IgD-negative memory B cell (primary cell): ENCODE data around the gene CGNL1. TPM values are rescaled to one million over a fixed set of nuclear protein-coding genes. Genes with fewer than 3 reads are reported as not detected.

ENCODE experiments used
- H3K27ac Mint-ChIP-seq, 3 donors: one replicate each; pipeline ENCODE4 v1.8.0; 2020 to 2022; ENCODE audit warnings: mild to moderate bottlenecking in 3 of 3, mixed read lengths in 3 of 3, moderate library complexity in 1 of 3
- H3K27me3 Mint-ChIP-seq: one replicate; pipeline ENCODE4 v1.8.0; 2021; ENCODE audit warnings: mixed read lengths
- H3K36me3 Mint-ChIP-seq: one replicate; pipeline ENCODE4 v1.8.0; 2020; ENCODE audit warnings: mild to moderate bottlenecking, mixed read lengths
- H3K4me1 Mint-ChIP-seq, 3 donors: one replicate each; pipeline ENCODE4 v1.8.0; 2020 to 2022; ENCODE audit warnings: mixed read lengths in 3 of 3, mild to moderate bottlenecking in 1 of 3
- H3K4me3 Mint-ChIP-seq, 4 donors: one replicate each; pipeline ENCODE4 v1.8.0; 2020 to 2022; ENCODE audit warnings: mild to moderate bottlenecking in 4 of 4, mixed read lengths in 4 of 4, moderate library complexity in 3 of 4
- H3K9me3 Mint-ChIP-seq, 3 donors: one replicate each; pipeline ENCODE4 v1.8.0; 2020 to 2021; ENCODE audit warnings: mixed read lengths in 3 of 3, mild to moderate bottlenecking in 1 of 3
- polyA plus RNA-seq: library from polyadenylated mRNA; unstranded; fragments of 300-500 nt; fragmentation: Illumina TruSeq; gene quantifications from one replicate; pipeline ENCODE4 v1.2.3, GENCODE V29; 2021

CGNL1 gene
- polyA plus RNA-seq, 1 donor from 2014 or later = 0.16 TPM

DNA sequence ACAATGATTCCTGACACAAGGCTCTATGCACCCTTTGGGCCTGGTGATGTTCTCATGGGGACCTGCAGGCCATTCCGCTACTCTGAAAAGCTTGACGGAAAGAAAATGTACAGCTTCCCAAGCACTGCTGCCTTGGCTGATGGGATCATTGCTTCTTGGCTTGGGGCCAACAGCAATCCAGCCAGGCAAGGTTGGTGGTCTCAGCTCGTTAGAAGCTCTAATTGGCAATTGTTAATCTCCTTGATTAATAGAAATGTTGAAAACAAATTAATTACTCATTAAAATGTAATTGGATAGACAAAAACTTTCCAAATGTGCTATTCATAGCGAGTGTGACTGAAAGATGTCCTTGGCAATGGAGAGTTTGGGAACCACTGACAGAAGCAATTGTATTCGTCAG, 199.1 kb downstream of the CGNL1 start:
- H3K4me1 Mint-ChIP-seq = no peaks in the 10 kb centered on the region
- peaks cover 18% of the 10 kb centered on the region for H3K27me3 Mint-ChIP-seq
- no peak overlapping the region for H3K4me3 Mint-ChIP-seq
- H3K27ac Mint-ChIP-seq = no peak overlapping the region
- H3K9me3 Mint-ChIP-seq = peaks cover 0 to 2% (median 0%) of the 10 kb centered on the region in 3 donors
- H3K36me3 Mint-ChIP-seq = no peaks in the 10 kb centered on the region

- Mint-ChIP-seq H3K27ac (no peak overlapping the region), H3K36me3 (peaks cover 3% of the 10 kb centered on the region), H3K4me1 (no peaks in the 10 kb centered on the region), H3K27me3 (peaks cover 18% of the 10 kb centered on the region), H3K4me3 (no peak overlapping the region), H3K9me3 (peaks cover 1 to 6% (median 5%) of the 10 kb centered on the region in 3 donors)
Observed at GRCh38 chr15:57578288-57578900, 202.1 kb downstream of the CGNL1 start.

GRCh38 chr15:57580428-57580827, 204.1 kb downstream of the CGNL1 start:
- Mint-ChIP-seq H3K36me3 (peaks cover 6% of the 10 kb centered on the region), H3K4me3 (no peak overlapping the region), H3K4me1 (no peaks in the 10 kb centered on the region), H3K27ac (peak overlapping the region in 1 of 3 donors; percentile 69), H3K9me3 (peaks cover 3 to 12% (median 5%) of the 10 kb centered on the region in 3 donors), H3K27me3 (peaks cover 18% of the 10 kb centered on the region)

DNA sequence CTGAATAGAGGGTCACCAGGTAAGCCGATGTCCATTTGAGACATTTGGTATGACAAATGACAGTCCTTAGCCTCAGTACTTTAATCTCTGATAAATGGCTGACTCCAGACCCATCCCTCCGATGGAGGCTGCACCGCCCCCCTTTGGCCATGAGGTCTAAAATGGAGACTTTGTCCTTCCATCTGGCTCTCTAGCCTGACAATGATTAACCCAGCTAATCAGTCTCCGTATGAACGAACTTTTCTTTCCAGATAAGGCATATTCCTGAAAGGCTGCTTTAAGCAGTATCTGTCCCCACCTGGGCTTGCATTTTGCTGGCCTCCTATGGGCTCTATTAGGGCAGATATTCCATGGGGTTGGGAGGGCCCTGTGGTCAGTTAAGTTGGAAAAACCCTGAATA, 204.6 kb downstream of the CGNL1 start:
- H3K4me1 Mint-ChIP-seq = no peaks in the 10 kb centered on the region
- H3K9me3 Mint-ChIP-seq = peaks cover 3 to 12% (median 5%) of the 10 kb centered on the region in 3 donors
- H3K27ac Mint-ChIP-seq = peak overlapping the region in 1 of 3 donors; percentile 69
- peaks cover 6% of the 10 kb centered on the region for H3K36me3 Mint-ChIP-seq
- no peak overlapping the region for H3K4me3 Mint-ChIP-seq
- peaks cover 18% of the 10 kb centered on the region for H3K27me3 Mint-ChIP-seq

- Mint-ChIP-seq H3K27ac (no peak overlapping the region), H3K27me3 (peaks cover 17% of the 10 kb centered on the region), H3K36me3 (peaks cover 6% of the 10 kb centered on the region), H3K9me3 (peaks cover 3 to 15% (median 5%) of the 10 kb centered on the region in 3 donors), H3K4me3 (peak overlapping the region in 1 of 4 donors; percentile 13), H3K4me1 (peaks cover 4 to 8% (median 5%) of the 10 kb centered on the region in 3 donors)
Observed at GRCh38 chr15:57582090-57582489, 205.8 kb downstream of the CGNL1 start.

- peaks cover 3 to 15% (median 7%) of the 10 kb centered on the region in 3 donors for H3K9me3 Mint-ChIP-seq
- peak overlapping the region in 1 of 4 donors; percentile 5 for H3K4me3 Mint-ChIP-seq
- H3K4me1 Mint-ChIP-seq = peaks cover 13 to 16% (median 14%) of the 10 kb centered on the region in 3 donors
- H3K27ac Mint-ChIP-seq = no peak overlapping the region
- peaks cover 17% of the 10 kb centered on the region for H3K27me3 Mint-ChIP-seq
- peaks cover 6% of the 10 kb centered on the region for H3K36me3 Mint-ChIP-seq
Observed at GRCh38 chr15:57583282-57583681, 207.0 kb downstream of the CGNL1 start.

DNA sequence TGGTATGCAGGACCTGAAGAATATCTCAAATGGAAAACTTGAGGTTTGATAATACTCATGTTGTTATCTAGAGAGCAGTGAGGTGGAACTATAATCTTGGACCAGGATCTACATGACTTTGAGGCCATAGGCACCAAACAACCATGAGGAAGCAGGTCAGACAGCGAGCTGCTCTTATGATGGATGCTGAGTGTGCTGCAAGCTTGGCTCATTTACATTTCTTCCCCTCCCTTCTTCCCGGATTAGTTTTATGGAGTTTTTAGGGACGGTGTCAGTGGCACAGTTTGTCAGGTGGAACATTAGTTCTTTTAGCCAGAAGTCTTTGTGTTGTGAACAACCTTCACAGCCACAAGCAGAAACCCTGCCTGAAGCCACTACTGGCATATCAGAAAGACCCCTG, 207.4 kb downstream of the CGNL1 start:
- H3K27me3 Mint-ChIP-seq = peaks cover 15% of the 10 kb centered on the region
- H3K4me1 Mint-ChIP-seq = peaks cover 15 to 17% (median 16%) of the 10 kb centered on the region in 3 donors
- peaks cover 3 to 15% (median 7%) of the 10 kb centered on the region in 3 donors for H3K9me3 Mint-ChIP-seq
- peaks cover 6% of the 10 kb centered on the region for H3K36me3 Mint-ChIP-seq
- H3K4me3 Mint-ChIP-seq = peak overlapping the region in 1 of 4 donors; percentile 9
- H3K27ac Mint-ChIP-seq = no peak overlapping the region

DNA sequence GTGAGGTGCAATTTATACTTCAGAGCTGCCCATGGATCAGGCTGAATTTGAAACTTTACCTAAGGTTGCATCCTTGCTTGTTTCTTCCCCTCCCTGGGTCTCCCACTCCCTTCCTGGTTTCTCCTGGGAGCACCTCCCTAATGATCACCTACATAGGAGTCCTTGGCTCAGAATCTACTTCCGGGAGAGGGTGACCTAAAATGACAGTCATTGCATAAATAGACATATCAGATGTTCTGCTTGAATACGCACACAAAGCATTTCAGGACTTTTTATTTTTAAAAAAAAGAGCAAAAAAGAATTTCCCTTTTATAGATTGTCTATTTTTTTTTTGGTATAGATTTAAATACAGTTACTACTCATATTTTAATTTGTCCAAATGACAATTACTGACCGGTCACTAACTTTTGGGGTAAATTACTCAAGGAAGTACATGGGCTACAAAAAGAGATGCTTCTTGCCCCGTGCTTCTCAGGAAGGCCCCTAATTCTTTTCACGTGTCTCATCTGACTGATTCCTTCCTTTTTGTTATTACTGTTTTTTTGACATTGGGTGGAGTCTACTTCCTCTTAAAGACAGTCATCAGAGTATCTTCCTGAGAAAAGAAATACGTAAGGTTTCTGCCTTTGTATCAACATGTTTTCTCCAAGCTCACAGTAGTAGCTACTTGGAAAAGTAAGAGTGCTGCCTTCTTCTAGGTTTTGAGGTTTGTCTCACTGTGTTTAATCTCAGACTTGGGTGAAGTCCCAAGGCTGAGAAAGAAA, 210.5 kb downstream of the CGNL1 start:
- no peaks in the 10 kb centered on the region for H3K27me3 Mint-ChIP-seq
- H3K4me3 Mint-ChIP-seq = peak overlapping the region in 3 of 4 donors; percentile 32 to 84 (median 61)
- H3K4me1 Mint-ChIP-seq = peaks cover 15 to 27% (median 20%) of the 10 kb centered on the region in 3 donors
- H3K36me3 Mint-ChIP-seq = peaks cover 11% of the 10 kb centered on the region
- H3K27ac Mint-ChIP-seq = peak overlapping the region; percentile 46 to 93 (median 85)
- H3K9me3 Mint-ChIP-seq = peaks cover 3 to 15% (median 7%) of the 10 kb centered on the region in 3 donors

- H3K27me3 Mint-ChIP-seq = peaks cover 3% of the 10 kb centered on the region
- peaks cover 5% of the 10 kb centered on the region for H3K36me3 Mint-ChIP-seq
- H3K4me1 Mint-ChIP-seq = peaks cover 15 to 27% (median 22%) of the 10 kb centered on the region in 3 donors
- peak overlapping the region in 1 of 3 donors; percentile 76 for H3K27ac Mint-ChIP-seq
- peaks cover 0 to 3% (median 3%) of the 10 kb centered on the region in 3 donors for H3K9me3 Mint-ChIP-seq
- H3K4me3 Mint-ChIP-seq = peak overlapping the region in 1 of 4 donors; percentile 43
Observed at GRCh38 chr15:57589281-57589680, 213.0 kb downstream of the CGNL1 start.

DNA sequence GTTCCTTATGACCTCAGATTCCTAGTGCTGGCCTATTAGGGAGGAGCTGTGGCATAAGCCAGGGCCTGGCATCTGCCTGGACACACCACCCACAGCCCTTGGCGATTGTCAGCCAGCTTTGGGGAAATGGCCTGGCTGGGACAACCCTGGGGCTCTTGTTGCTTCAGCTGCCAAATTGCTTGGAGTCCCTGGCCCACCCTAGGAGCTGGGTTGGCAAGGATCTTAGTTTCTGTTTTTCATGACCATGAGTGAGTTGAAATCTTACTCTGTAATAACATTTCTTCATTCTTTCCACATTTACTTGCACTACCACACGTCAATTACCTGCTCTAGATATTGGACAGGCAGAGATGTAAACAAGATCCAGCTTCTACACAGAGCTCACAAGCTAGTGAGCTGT, 213.4 kb downstream of the CGNL1 start:
- Mint-ChIP-seq H3K36me3 (peaks cover 5% of the 10 kb centered on the region), H3K27ac (peak overlapping the region in 1 of 3 donors; percentile 76), H3K9me3 (peaks cover 0 to 4% (median 3%) of the 10 kb centered on the region in 3 donors), H3K27me3 (peaks cover 3% of the 10 kb centered on the region), H3K4me3 (peak overlapping the region in 1 of 4 donors; percentile 43), H3K4me1 (peaks cover 15 to 27% (median 22%) of the 10 kb centered on the region in 3 donors)

DNA sequence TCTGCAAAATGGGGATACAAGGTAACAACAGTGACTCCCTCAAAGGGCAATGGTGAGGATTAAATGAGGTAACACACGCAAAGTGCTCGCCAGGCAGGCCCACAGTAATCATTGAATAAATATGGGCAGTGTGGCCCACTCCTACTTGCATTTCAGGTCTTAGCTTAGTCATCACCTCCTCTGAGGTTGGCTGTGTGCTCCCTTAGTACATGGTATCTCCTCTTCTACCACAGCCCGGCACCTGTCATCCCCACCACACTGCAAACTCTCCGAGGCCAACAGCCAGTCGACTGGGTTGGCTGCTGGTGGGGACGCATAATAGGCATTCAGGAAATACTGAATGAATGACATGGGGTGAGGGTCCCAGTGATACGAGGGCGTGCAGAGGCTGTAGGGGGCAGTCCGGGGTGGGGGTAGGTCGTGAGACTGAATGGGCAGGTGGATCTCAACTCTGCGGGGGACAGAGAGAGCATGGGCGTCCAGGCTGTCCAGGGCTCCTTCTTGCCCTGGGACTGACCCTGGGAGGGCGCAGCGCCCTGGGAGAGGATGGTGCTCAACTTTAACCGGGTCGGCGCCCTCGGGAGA, 215.0 kb downstream of the CGNL1 start:
- peaks cover 5% of the 10 kb centered on the region for H3K36me3 Mint-ChIP-seq
- peaks cover 3% of the 10 kb centered on the region for H3K27me3 Mint-ChIP-seq
- H3K9me3 Mint-ChIP-seq = peaks cover 0 to 4% (median 3%) of the 10 kb centered on the region in 3 donors
- no peak overlapping the region for H3K27ac Mint-ChIP-seq
- H3K4me1 Mint-ChIP-seq = peaks cover 15 to 27% (median 21%) of the 10 kb centered on the region in 3 donors
- peak overlapping the region; percentile 49 to 75 (median 71) for H3K4me3 Mint-ChIP-seq

- Mint-ChIP-seq H3K27ac (no peak within 1 kb of the TSS), H3K4me1 (peaks cover 13 to 25% (median 17%) of the 10 kb centered on the region in 3 donors)
Observed at GRCh38 chr15:57591822-57592367, 215.6 kb downstream of the CGNL1 start, which contains the start of gene MYZAP. TSS of gene MYZAP (plus strand) at chr15:57591904. CDS start at chr15:57592035, 131 bp downstream.

GRCh38 chr15:57592426-57592825, 216.1 kb downstream of the CGNL1 start:
- peaks cover 8 to 19% (median 11%) of the 10 kb centered on the region in 3 donors for H3K4me1 Mint-ChIP-seq
- peaks cover 5% of the 10 kb centered on the region for H3K36me3 Mint-ChIP-seq
- H3K27me3 Mint-ChIP-seq = peaks cover 3% of the 10 kb centered on the region
- H3K4me3 Mint-ChIP-seq = peak overlapping the region; percentile 55 to 74 (median 58)
- H3K9me3 Mint-ChIP-seq = peaks cover 0 to 3% (median 0%) of the 10 kb centered on the region in 3 donors
- no peak overlapping the region for H3K27ac Mint-ChIP-seq

More at GRCh38 chr15:57591822-57592367, 215.6 kb downstream of the CGNL1 start, which contains the start of gene MYZAP:
- Mint-ChIP-seq H3K36me3 (peaks cover 5% of the 10 kb centered on the region), H3K9me3 (peaks cover 0 to 4% (median 1%) of the 10 kb centered on the region in 3 donors), H3K27me3 (peaks cover 3% of the 10 kb centered on the region), H3K4me3 (peak within 1 kb of the TSS; percentile 56 to 75 (median 71))

- Mint-ChIP-seq H3K36me3 (peaks cover 5% of the 10 kb centered on the region), H3K27me3 (peaks cover 3% of the 10 kb centered on the region), H3K4me1 (peaks cover 3 to 16% (median 6%) of the 10 kb centered on the region in 3 donors), H3K27ac (no peak overlapping the region), H3K4me3 (peak overlapping the region in 3 of 4 donors; percentile 18 to 60 (median 56)), H3K9me3 (peaks cover 0 to 1% (median 0%) of the 10 kb centered on the region in 3 donors)
Observed at GRCh38 chr15:57592836-57593420, 216.6 kb downstream of the CGNL1 start.
